Endodermal cell (in vitro differentiated cells): ENCODE data around the gene N4BP2. TPM values are rescaled to one million over a fixed set of nuclear protein-coding genes. Genes with fewer than 3 reads are reported as not detected.

Experiments
- DNase-seq: peaks from one replicate; pipeline ENCODE4 v3.0.0-alpha.2; 2017
- H3K27ac ChIP-seq: 2 replicates; pipeline ENCODE4 v1.5.1; 2013; ENCODE audit warnings: mild to moderate bottlenecking, low read depth, low read length, moderate library complexity
- H3K27me3 ChIP-seq: 2 replicates; pipeline ENCODE4 v1.6.1; 2013; ENCODE audit warnings: mild to moderate bottlenecking, low read length, moderate library complexity; ENCODE audit not compliant: insufficient read depth, control insufficient read depth, poor library complexity, severe bottlenecking
- H3K36me3 ChIP-seq: 2 replicates; pipeline ENCODE4 v1.7.0; 2013; ENCODE audit warnings: mild to moderate bottlenecking, low read length, moderate library complexity; ENCODE audit not compliant: control insufficient read depth, insufficient read depth
- H3K4me1 ChIP-seq: one replicate; pipeline ENCODE4 v1.7.0; 2013; ENCODE audit warnings: low read length; ENCODE audit not compliant: control insufficient read depth, insufficient read depth
- H3K4me3 ChIP-seq: 2 replicates; pipeline ENCODE4 v1.5.1; 2013; ENCODE audit warnings: mild to moderate bottlenecking, low read length, moderate library complexity
- H3K9ac ChIP-seq: 2 replicates; pipeline ENCODE4 v1.6.1; 2013; ENCODE audit warnings: mild to moderate bottlenecking, low read length, moderate library complexity; ENCODE audit not compliant: poor library complexity, severe bottlenecking; ENCODE audit errors: extremely low read depth
- H3K9me3 ChIP-seq: 2 replicates; pipeline ENCODE4 v1.6.1; 2013; ENCODE audit warnings: mild to moderate bottlenecking, low read length, moderate library complexity; ENCODE audit not compliant: control insufficient read depth
- H3K27ac Mint-ChIP-seq: 2 replicates; pipeline ENCODE4 v1.8.0; 2020; ENCODE audit warnings: mixed read lengths
- H3K27me3 Mint-ChIP-seq: 2 replicates; pipeline ENCODE4 v1.8.0; 2021; ENCODE audit warnings: mild to moderate bottlenecking, mixed read lengths; ENCODE audit not compliant: insufficient read depth
- H3K36me3 Mint-ChIP-seq: 2 replicates; pipeline ENCODE4 v1.8.0; 2020; ENCODE audit warnings: low read depth, mixed read lengths
- H3K4me1 Mint-ChIP-seq: 2 replicates; pipeline ENCODE4 v1.8.0; 2020; ENCODE audit warnings: mixed read lengths
- H3K4me3 Mint-ChIP-seq: 2 replicates; pipeline ENCODE4 v1.8.0; 2020; ENCODE audit warnings: mild to moderate bottlenecking, moderate library complexity, mixed read lengths
- H3K9me3 Mint-ChIP-seq: 2 replicates; pipeline ENCODE4 v1.8.0; 2020; ENCODE audit warnings: mild to moderate bottlenecking, mixed read lengths
- CTCF ChIP-seq: fragments of 200-600 bp; sonication (generic); conservative IDR thresholded peaks from 2 replicates; pipeline ENCODE4 v1.5.0; 2021; ENCODE audit warnings: antibody characterized with exemption, mild to moderate bottlenecking
- WGBS, 2 experiments: methylation state at CpG; one replicate each; pipeline versions ENCODE4 v1.1.5 to v1.1.7; 2013; ENCODE audit warnings: missing lambda C conversion rate in 2 of 2, mixed read lengths in 1 of 2; ENCODE audit not compliant: insufficient coverage in 1 of 2, insufficient read length in 1 of 2; 5-methylcytosine and 5-hydroxymethylcytosine counted together
- total RNA-seq, 2 donors: library from RNA; stranded (reverse); fragmentation: NEBNext Ultra II Directional in 1 of 2; extraction: Animal tissue kit (Norgen Biotek cat#: 25700) in 1 of 2; gene quantifications; 2 replicates in 1 of 2; 3 replicates in 1 of 2; pipeline ENCODE4 v1.2.1, GENCODE V29; 2021

The N4BP2 gene
- total RNA-seq, 2 donors from 2014 or later = 37.1 to 44.0 TPM

- no peaks in the 10 kb centered on the region for H3K27me3 Mint-ChIP-seq
- H3K4me1 Mint-ChIP-seq = no peaks in the 10 kb centered on the region
- H3K9me3 ChIP-seq = no peaks in the 10 kb centered on the region
- no peaks in the 10 kb centered on the region for H3K27me3 ChIP-seq
- no peak overlapping the region for H3K4me3 ChIP-seq
- peaks cover 70% of the 10 kb centered on the region for H3K36me3 ChIP-seq
- 88 to 94% methylated on average over 2 to 4 of the region's 4 CpGs for WGBS, 2 experiments
- H3K27ac Mint-ChIP-seq = no peak overlapping the region
- no peak overlapping the region for H3K27ac ChIP-seq
- no peak overlapping the region for H3K9ac ChIP-seq
- H3K36me3 Mint-ChIP-seq = peaks cover 35% of the 10 kb centered on the region
- DNase-seq = no peak
- H3K9me3 Mint-ChIP-seq = no peaks in the 10 kb centered on the region
- no peak for TF ChIP-seq CTCF
- no peaks in the 10 kb centered on the region for H3K4me1 ChIP-seq
- no peak overlapping the region for H3K4me3 Mint-ChIP-seq
Measured at GRCh38 chr4:40157436-40157835, 100.8 kb downstream of the N4BP2 start.

DNA sequence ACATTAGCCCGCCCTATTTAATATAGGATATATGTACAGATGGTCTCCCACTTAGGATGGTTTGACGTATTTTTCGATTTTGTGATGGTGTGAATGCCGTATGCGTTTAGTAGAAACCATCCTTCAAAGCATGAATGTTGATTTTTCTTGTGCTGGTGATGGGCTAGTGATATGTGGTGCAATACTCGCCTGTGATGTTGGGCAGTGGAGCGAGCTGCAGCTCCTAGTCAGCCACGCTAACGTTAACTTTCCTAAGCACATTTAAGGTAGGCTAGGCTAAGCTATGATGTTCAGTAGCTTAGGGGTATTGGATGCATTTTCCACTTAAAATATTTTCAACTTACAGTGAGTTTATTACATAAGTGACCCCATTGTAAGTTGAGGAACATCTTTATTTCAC lies 103.6 kb downstream of the N4BP2 start:
- Histone ChIP-seq H3K4me1 (no peaks in the 10 kb centered on the region), H3K27ac (no peak overlapping the region), H3K27me3 (no peaks in the 10 kb centered on the region), H3K9me3 (no peaks in the 10 kb centered on the region), H3K4me3 (no peak overlapping the region), H3K36me3 (peaks cover 46% of the 10 kb centered on the region), H3K9ac (no peak overlapping the region)
- Mint-ChIP-seq H3K36me3 (peaks cover 28% of the 10 kb centered on the region), H3K9me3 (no peaks in the 10 kb centered on the region), H3K4me3 (no peak overlapping the region), H3K4me1 (peaks cover 9% of the 10 kb centered on the region), H3K27ac (no peak overlapping the region), H3K27me3 (no peaks in the 10 kb centered on the region)
- 92 to 93% methylated on average over 4 to 9 of the region's 9 CpGs for WGBS, 2 experiments
- TF ChIP-seq CTCF = no peak
- DNase-seq = no peak

GRCh38 chr4:40164459-40164858 lies 107.8 kb downstream of the N4BP2 start:
- no peak for TF ChIP-seq CTCF
- H3K27me3 ChIP-seq = no peaks in the 10 kb centered on the region
- peaks cover 13% of the 10 kb centered on the region for H3K4me1 Mint-ChIP-seq
- H3K36me3 Mint-ChIP-seq = peaks cover 35% of the 10 kb centered on the region
- H3K27ac Mint-ChIP-seq = no peak overlapping the region
- no peaks in the 10 kb centered on the region for H3K4me1 ChIP-seq
- DNase-seq = no peak
- no peak overlapping the region for H3K27ac ChIP-seq
- H3K9me3 Mint-ChIP-seq = peaks cover 9% of the 10 kb centered on the region
- no peak overlapping the region for H3K9ac ChIP-seq
- 78 to 89% methylated on average over 2 to 3 of the region's 3 CpGs for WGBS, 2 experiments
- H3K36me3 ChIP-seq = peaks cover 30% of the 10 kb centered on the region
- H3K27me3 Mint-ChIP-seq = no peaks in the 10 kb centered on the region
- no peak overlapping the region for H3K4me3 ChIP-seq
- peaks cover 19% of the 10 kb centered on the region for H3K9me3 ChIP-seq
- no peak overlapping the region for H3K4me3 Mint-ChIP-seq
